HG03460 (cell line): ENCODE results near the gene GEMIN2.
"Not testable (repeated sequence)": the region's sequence is repeated elsewhere in the genome, so short reads cannot be mapped to it uniquely, and the experiment has no call there.

ENCODE experiments used
- ATAC-seq: cut with Tn5 transposase; IDR thresholded peaks from one replicate; pipeline ENCODE4 v1.9.1; 2021; ENCODE audit not compliant: unreplicated experiment

The GEMIN2 gene

GRCh38 chr14:39176263-39177167, 62.4 kb downstream of the GEMIN2 start:
- ATAC-seq, result no peak

- ATAC-seq, result no peak
Measured at GRCh38 chr14:39177168-39177545, 63.0 kb downstream of the GEMIN2 start.

- ATAC-seq, result no peak
Measured at GRCh38 chr14:39179042-39179441, 64.9 kb downstream of the GEMIN2 start.

GRCh38 chr14:39180553-39180952, 66.4 kb downstream of the GEMIN2 start:
- ATAC-seq, result no peak

- ATAC-seq, result no peak
Measured at GRCh38 chr14:39181026-39181692, 67.0 kb downstream of the GEMIN2 start.

GRCh38 chr14:39181693-39182047, 67.5 kb downstream of the GEMIN2 start:
- ATAC-seq, result no peak

- no peak for ATAC-seq
Measured at GRCh38 chr14:39182770-39183684, 68.9 kb downstream of the GEMIN2 start.

- not testable (repeated sequence) for ATAC-seq
Measured at GRCh38 chr14:39183685-39184003, 69.5 kb downstream of the GEMIN2 start.

GRCh38 chr14:39184628-39185255, 70.6 kb downstream of the GEMIN2 start:
- no peak for ATAC-seq

- no peak for ATAC-seq
Measured at GRCh38 chr14:39185256-39186049, 71.3 kb downstream of the GEMIN2 start.
